H1 (cell line): ENCODE results near the gene THAP10. TPM values are rescaled to one million over a fixed set of nuclear protein-coding genes. Genes with fewer than 3 reads are reported as not detected.

Experiments
- CTCF ChIA-PET: fragments of 300-600 bp; sonication (Branson Sonifier 250); formaldehyde crosslinking; loops from one replicate; lab custom pipeline; 2021; ENCODE audit not compliant: partially characterized antibody; lab: Charles Lee
- POLR2A ChIA-PET: fragments of 300-600 bp; sonication (Branson Sonifier 250); formaldehyde crosslinking; loops from one replicate; lab custom pipeline; 2021; ENCODE audit warnings: inconsistent platforms; ENCODE audit not compliant: partially characterized antibody; lab: Charles Lee
- DNase-seq, 2 experiments: peaks; one replicate each; pipeline versions ENCODE4 v3.0.0 to v3.0.0-alpha.2; 2010 to 2022; ENCODE audit warnings: low spot score in 2 of 2, low read depth in 1 of 2, mixed read lengths in 1 of 2
- FAIRE-seq: peaks from 2 replicates; lab custom pipeline; 2011; peaks lifted over from hg19 to GRCh38; lab: Jason Lieb, UNC
- H2AFZ ChIP-seq: 2 replicates; pipeline ENCODE4 v1.8.1; 2012; ENCODE audit warnings: low read length, inconsistent platforms
- H2AK5ac ChIP-seq: 2 replicates; pipeline ENCODE4 v1.6.1; 2013; ENCODE audit warnings: low read depth, low read length
- H2BK120ac ChIP-seq: replicated peaks from 2 replicates; pipeline ENCODE3; 2013; ENCODE audit warnings: low read depth, low read length, inconsistent platforms
- H2BK12ac ChIP-seq: 2 replicates; pipeline ENCODE4 v1.6.1; 2013; ENCODE audit warnings: low read depth, low read length
- H2BK15ac ChIP-seq: 2 replicates; pipeline ENCODE4 v1.6.1; 2013; ENCODE audit warnings: low read length
- H2BK20ac ChIP-seq: 2 replicates; pipeline ENCODE4 v1.6.1; 2013; ENCODE audit warnings: low read length
- H2BK5ac ChIP-seq: 2 replicates; pipeline ENCODE4 v1.6.1; 2013; ENCODE audit warnings: low read depth, low read length
- H3K14ac ChIP-seq: 2 replicates; pipeline ENCODE4 v1.6.1; 2013; ENCODE audit warnings: inconsistent platforms; ENCODE audit not compliant: insufficient read length
- H3K18ac ChIP-seq: 2 replicates; pipeline ENCODE4 v1.6.1; 2013; ENCODE audit warnings: low read length; ENCODE audit errors: extremely low read depth
- H3K23ac ChIP-seq: 2 replicates; pipeline ENCODE4 v1.6.1; 2013; ENCODE audit warnings: inconsistent platforms; ENCODE audit not compliant: insufficient read length
- H3K23me2 ChIP-seq: 2 replicates; pipeline ENCODE4 v1.6.1; 2013; ENCODE audit warnings: low read depth, low read length
- H3K27ac ChIP-seq: 2 replicates; pipeline ENCODE4 v1.6.1; 2011; ENCODE audit warnings: low read depth, low read length, inconsistent platforms
- H3K27me3 ChIP-seq, 4 experiments: replicated peaks in 1 of 4; 1 replicate in 1 of 4; 2 replicates in 3 of 4; pipeline versions ENCODE4 v1.6.1 to v1.8.1; 2011 to 2013; ENCODE audit warnings: low read length in 3 of 4, mild to moderate bottlenecking in 3 of 4, inconsistent platforms in 2 of 4, mixed read lengths in 2 of 4, moderate library complexity in 1 of 4; ENCODE audit not compliant: control insufficient read depth in 3 of 4, insufficient read depth in 3 of 4; ENCODE audit errors: extremely low read depth in 1 of 4
- H3K36me3 ChIP-seq, 4 experiments: 2 replicates each; pipeline versions ENCODE4 v1.6.1 to v1.8.1; 2011 to 2013; ENCODE audit warnings: mild to moderate bottlenecking in 4 of 4, low read length in 3 of 4, moderate library complexity in 2 of 4, control low read depth in 1 of 4, inconsistent platforms in 1 of 4; ENCODE audit not compliant: insufficient read depth in 4 of 4, control insufficient read depth in 2 of 4
- H3K4ac ChIP-seq: replicated peaks from 2 replicates; pipeline ENCODE3; 2013; ENCODE audit warnings: low read length, low read depth, mixed read lengths, inconsistent platforms; ENCODE audit not compliant: insufficient read length
- H3K4me1 ChIP-seq, 4 experiments: replicated peaks in 1 of 4; 1 replicate in 1 of 4; 2 replicates in 3 of 4; pipeline versions ENCODE4 v1.6.1 to v1.8.1; 2011 to 2013; ENCODE audit warnings: low read length in 3 of 4, inconsistent platforms in 2 of 4, mixed read lengths in 1 of 4; ENCODE audit not compliant: insufficient read depth in 4 of 4, control insufficient read depth in 3 of 4
- H3K4me2 ChIP-seq, 2 experiments: 2 replicates each; pipeline versions ENCODE4 v1.6.1 to v1.8.1; 2011 to 2013; ENCODE audit warnings: low read depth in 2 of 2, low read length in 2 of 2, control low read depth in 1 of 2, inconsistent platforms in 1 of 2, mild to moderate bottlenecking in 1 of 2; ENCODE audit not compliant: insufficient read depth in 1 of 2
- H3K4me3 ChIP-seq, 4 experiments: fragments of 200-600, 300-600 bp in 1 of 4; sonication (generic), shearing (Covaris generic), sonication (Bioruptor Twin) in 1 of 4; 2 replicates each; pipeline versions ENCODE4 v1.5.1 to v1.8.1; 2011 to 2016; ENCODE audit warnings: low read length in 4 of 4, low read depth in 3 of 4, control low read depth in 2 of 4, inconsistent platforms in 2 of 4, mild to moderate bottlenecking in 2 of 4, mixed read lengths in 1 of 4, moderate library complexity in 1 of 4; ENCODE audit not compliant: insufficient read depth in 2 of 4; ENCODE audit errors: extremely low read depth in 1 of 4
- H3K56ac ChIP-seq: replicated peaks from 2 replicates; pipeline ENCODE3; 2013; ENCODE audit warnings: low read depth, mild to moderate bottlenecking, mixed read lengths, low read length, inconsistent platforms; ENCODE audit not compliant: insufficient read length
- H3K79me1 ChIP-seq: 2 replicates; pipeline ENCODE4 v1.6.1; 2013; ENCODE audit warnings: low read depth, low read length, control low read depth
- H3K79me2 ChIP-seq, 2 experiments: 2 replicates each; pipeline versions ENCODE4 v1.6.1 to v1.8.1; 2012 to 2013; ENCODE audit warnings: low read length in 2 of 2, mild to moderate bottlenecking in 2 of 2, inconsistent platforms in 1 of 2; ENCODE audit not compliant: insufficient read depth in 2 of 2, control insufficient read depth in 1 of 2
- H3K9ac ChIP-seq, 4 experiments: replicated peaks in 1 of 4; 1 replicate in 1 of 4; 2 replicates in 3 of 4; pipeline versions ENCODE4 v1.6.1 to v1.8.1; 2011 to 2013; ENCODE audit warnings: low read depth in 3 of 4, low read length in 3 of 4, control low read depth in 2 of 4, mild to moderate bottlenecking in 2 of 4, moderate library complexity in 2 of 4, inconsistent platforms in 1 of 4; ENCODE audit errors: extremely low read depth in 1 of 4
- H3K9me3 ChIP-seq, 2 experiments: 2 replicates each; pipeline versions ENCODE4 v1.6.1 to v1.8.1; 2012 to 2013; ENCODE audit warnings: mild to moderate bottlenecking in 2 of 2, moderate library complexity in 2 of 2, control low read depth in 1 of 2, inconsistent platforms in 1 of 2, low read depth in 1 of 2, low read length in 1 of 2, mixed read lengths in 1 of 2; ENCODE audit not compliant: insufficient read depth in 2 of 2
- H4K20me1 ChIP-seq, 2 experiments: replicated peaks in 1 of 2; 2 replicates each; pipeline versions ENCODE3 to v1.8.1; 2011 to 2013; ENCODE audit warnings: inconsistent platforms in 2 of 2, low read length in 2 of 2, mild to moderate bottlenecking in 1 of 2; ENCODE audit not compliant: insufficient read depth in 2 of 2, control insufficient read depth in 1 of 2
- H4K5ac ChIP-seq: 2 replicates; pipeline ENCODE4 v1.6.1; 2013; ENCODE audit warnings: low read length, low read depth, mixed read lengths, inconsistent platforms; ENCODE audit not compliant: insufficient read length
- H4K8ac ChIP-seq: 2 replicates; pipeline ENCODE4 v1.8.0; 2013; ENCODE audit warnings: mild to moderate bottlenecking, moderate library complexity, low read length, inconsistent platforms; ENCODE audit not compliant: insufficient read depth; ENCODE audit errors: extremely low read depth
- H4K91ac ChIP-seq: replicated peaks from 2 replicates; pipeline ENCODE3; 2013; ENCODE audit warnings: low read length, mixed read lengths, inconsistent platforms; ENCODE audit not compliant: insufficient read length
- POLR2AphosphoS5 ChIP-seq: IDR thresholded peaks from 2 replicates; pipeline ENCODE4 v1.6.1; 2011; ENCODE audit warnings: low read depth, low read length
- RAD21 ChIP-seq, 2 experiments: IDR thresholded peaks in 1 of 2; conservative IDR thresholded peaks in 1 of 2; 2 replicates each; pipeline ENCODE4 v1.6.1; 2011; ENCODE audit warnings: low read depth in 2 of 2, low read length in 2 of 2, improper control_type of control experiment in 1 of 2, inconsistent platforms in 1 of 2, mild to moderate bottlenecking in 1 of 2, moderate library complexity in 1 of 2
- WGBS, 2 experiments: shearing (Covaris generic) in 1 of 2; methylation state at CpG; one replicate each; pipeline versions ENCODE4 v1.1.6 to v1.1.7; 2013 to 2015; ENCODE audit warnings: low lambda C conversion rate in 2 of 2, mixed read lengths in 2 of 2, inconsistent platforms in 1 of 2, low coverage in 1 of 2, missing lambda C conversion rate in 1 of 2; ENCODE audit not compliant: insufficient replicate concordance in 2 of 2, insufficient coverage in 1 of 2, insufficient read length in 1 of 2; ENCODE audit errors: extremely low coverage in 1 of 2, missing lambda C conversion rate in 1 of 2; 5-methylcytosine and 5-hydroxymethylcytosine counted together
- polyA plus RNA-seq, 7 experiments: library from polyadenylated mRNA; depleted of rRNA in 3 of 7; stranded (reverse) in 5 of 7; unstranded in 2 of 7; fragments of >200 nt in 5 of 7; fragments of 200-250 nt in 2 of 7; gene quantifications; 1 replicate in 5 of 7; 2 replicates in 1 of 7; 4 replicates in 1 of 7; pipeline versions ENCODE4 v1.2.1 to v1.2.3, GENCODE V29; 2011 to 2013; ENCODE audit warnings: missing spikeins in 2 of 7, mixed read lengths in 2 of 7
- total RNA-seq: library from RNA; stranded (reverse); fragmentation: NEBNext Ultra II Directional; extraction: Animal tissue kit (Norgen Biotek cat#: 25700); gene quantifications from 2 replicates; pipeline ENCODE4 v1.2.1, GENCODE V29; 2021

The THAP10 gene
- total and polyA plus RNA-seq, 2 of the 8 experiments (the other 6 are each of a cell fraction or from before 2014, with no cell fraction given) = 2.8 to 4.5 TPM

DNA sequence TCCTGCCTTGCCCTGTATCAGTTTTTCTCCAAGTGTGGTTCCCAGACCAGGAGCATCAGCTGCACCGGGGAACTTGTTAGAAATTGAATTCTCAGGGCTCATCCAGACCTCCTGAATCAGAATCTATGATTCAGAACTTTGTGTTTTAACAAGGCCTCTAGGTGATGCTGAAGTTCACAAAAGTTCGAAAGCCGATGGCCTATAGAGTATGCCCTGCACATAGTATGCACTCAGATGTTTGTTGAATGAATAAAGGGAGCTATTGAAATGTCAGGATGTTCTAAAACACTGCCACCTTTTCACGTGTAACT is 37.6 kb downstream of the THAP10 start:
- Histone ChIP-seq H4K91ac (no peak overlapping the region), H4K8ac (no peak overlapping the region), H2BK12ac (no peak overlapping the region), H3K23me2 (peaks cover 10% of the 10 kb centered on the region; the same call in 1 of the 2 replicates), H3K18ac (no peak overlapping the region; the same call in 1 of the 2 replicates), H2AFZ (0 out of 2 replicates have a peak overlapping the region, but pooled peaks have one; percentile 58), H3K4ac (no peak overlapping the region), H3K27ac (no peak overlapping the region), H2BK5ac (no peak overlapping the region), H3K9me3 (no peaks in the 10 kb centered on the region), H3K14ac (no peak overlapping the region), H3K4me3 (peak overlapping the region; percentile 70 to 80 (median 72)), H3K23ac (no peak overlapping the region), H3K36me3 (no peaks in the 10 kb centered on the region), H3K27me3 (0 out of 7 replicates have a peak, but pooled peaks cover 0 to 3% (median 0%) of the 10 kb centered on the region in 4 experiments), H3K9ac (peak overlapping the region in 2 of 4 experiments; percentile 22 to 46; a peak in 2 of 7 replicates), H4K20me1 (no peaks in the 10 kb centered on the region), H2BK120ac (no peak overlapping the region), H3K4me1 (peaks cover 3 to 8% (median 5%) of the 10 kb centered on the region in 4 experiments; a peak in 4 of 7 replicates), H2BK15ac (no peak overlapping the region), H3K4me2 (peak overlapping the region; percentile 36 to 77), H3K56ac (no peak overlapping the region), H2AK5ac (no peak overlapping the region), H2BK20ac (no peak overlapping the region), H3K79me2 (peaks cover 0 to 9% of the 10 kb centered on the region in 2 experiments; a peak in 1 of 4 replicates), H4K5ac (no peak overlapping the region), H3K79me1 (no peaks in the 10 kb centered on the region)
- FAIRE-seq = no peak
- ChIA-PET CTCF (interaction anchor here (0.6 to 1.8 kb wide), 6 partner anchors 14 to 156 kb away, joined by 3 to 9 read pairs (median 4); no protein-coding TSS in a partner anchor), POLR2A (interaction anchor here (1.2 to 2.4 kb wide), 5 partner anchors 9 to 23 kb away, joined by 3 to 10 read pairs (median 4); no protein-coding TSS in a partner anchor)
- TF ChIP-seq POLR2AphosphoS5 = no peak
- peak in 1 of 2 experiments; percentile 12; a peak in 1 of 4 replicates for TF ChIP-seq RAD21 (IDR thresholded peaks at IDR 0.05 in 1 of 2, conservative IDR thresholded peaks at IDR 0.05 in 1 of 2; ENCODE audit: low read depth in 2 of 2, low read length in 2 of 2)
- DNase-seq = no peak
- 51% methylated on average over 4 of the region's 4 CpGs; no CpG with 5 or more reads in 1 of the 2 experiments for WGBS, 2 experiments
